ENCODE data around the gene ANKRD13A. TPM values are rescaled to one million over a fixed set of nuclear protein-coding genes. Genes with fewer than 3 reads are reported as not detected.
A peak's percentile ranks its signal among the peaks of the same experiment; 100 is the strongest.
"Not testable (repeated sequence)": the region's sequence is repeated elsewhere in the genome, so short reads cannot be mapped to it uniquely, and the experiment has no call there.

Gene ANKRD13A
- total RNA-seq, 1 donor from 2014 or later: 43.0 TPM

DNA sequence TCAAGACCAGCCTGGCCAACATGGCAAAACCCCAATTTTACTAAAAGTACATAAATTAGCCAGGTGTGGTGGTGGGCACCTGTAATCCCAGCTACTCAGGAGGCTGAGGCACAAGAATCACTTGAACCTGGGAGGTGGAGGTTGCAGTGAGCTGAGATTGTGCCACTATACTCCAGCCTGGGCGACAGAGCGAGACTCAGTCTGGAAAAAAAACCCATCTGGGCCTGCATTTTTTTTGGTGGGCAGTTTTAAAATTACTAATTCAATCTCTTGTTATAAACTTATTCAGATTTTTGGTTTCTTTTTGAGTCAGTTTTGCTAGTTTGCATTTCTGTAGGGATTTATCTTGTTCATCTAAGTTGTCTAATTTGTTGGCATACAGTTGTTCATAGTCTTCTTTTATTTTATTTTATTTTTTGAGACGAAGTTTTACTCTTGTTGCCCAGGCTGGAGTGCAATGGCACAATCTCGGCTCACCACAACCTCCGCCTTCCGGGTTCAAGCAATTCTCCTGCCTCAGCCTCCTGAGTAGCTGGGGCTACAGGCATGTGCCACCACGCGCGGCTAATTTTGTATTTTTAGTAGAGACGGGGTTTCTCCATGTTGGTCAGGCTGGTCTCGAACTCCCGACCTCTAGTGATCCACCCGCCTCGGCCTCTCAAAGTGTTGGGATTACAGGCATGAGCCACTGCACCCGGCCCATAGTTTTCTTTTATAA is 9.6 kb downstream of the ANKRD13A start:
- not testable (repeated sequence) for DNase-seq

DNA sequence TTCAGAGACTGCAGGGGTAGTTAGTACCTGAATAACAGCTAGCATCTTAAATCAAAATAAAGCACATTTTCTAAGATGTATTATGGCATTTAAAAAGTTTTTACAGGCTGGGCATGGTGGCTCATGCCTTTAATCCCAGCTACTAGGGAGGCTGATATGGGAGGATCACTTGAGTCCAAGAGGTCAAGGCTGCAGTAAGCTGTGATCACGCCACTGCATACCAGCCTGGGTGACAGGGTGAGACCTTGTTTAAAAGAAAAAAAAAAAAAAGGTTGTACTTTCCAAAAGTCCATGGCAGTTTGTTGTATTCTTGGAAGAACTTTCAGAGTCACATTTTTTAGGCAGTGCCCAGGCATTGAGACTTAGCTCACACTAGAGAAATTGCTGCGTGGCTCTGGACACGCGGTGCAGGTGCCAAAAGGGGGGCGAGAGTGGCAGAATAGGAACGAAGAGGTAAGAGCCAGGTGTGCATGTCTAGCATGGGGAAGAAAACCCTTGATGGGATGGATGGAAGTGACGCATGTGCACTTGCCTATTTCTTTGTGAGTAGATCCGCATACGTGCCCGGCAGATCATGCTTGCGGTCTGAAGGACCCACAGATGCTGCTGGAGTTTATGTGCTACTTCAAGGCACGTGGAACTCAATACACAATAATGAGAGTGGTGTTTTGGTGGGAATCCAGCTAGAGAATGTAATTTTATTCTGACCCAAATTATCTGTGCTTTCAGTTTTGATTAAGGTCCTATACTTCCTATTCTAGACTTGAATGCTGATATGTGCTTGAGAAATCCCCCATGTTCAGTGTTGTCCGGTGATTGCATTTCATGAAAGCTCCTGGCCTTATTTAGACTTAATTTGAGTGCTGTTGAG is 11.9 kb downstream of the ANKRD13A start:
- DNase-seq: no peak

DNA sequence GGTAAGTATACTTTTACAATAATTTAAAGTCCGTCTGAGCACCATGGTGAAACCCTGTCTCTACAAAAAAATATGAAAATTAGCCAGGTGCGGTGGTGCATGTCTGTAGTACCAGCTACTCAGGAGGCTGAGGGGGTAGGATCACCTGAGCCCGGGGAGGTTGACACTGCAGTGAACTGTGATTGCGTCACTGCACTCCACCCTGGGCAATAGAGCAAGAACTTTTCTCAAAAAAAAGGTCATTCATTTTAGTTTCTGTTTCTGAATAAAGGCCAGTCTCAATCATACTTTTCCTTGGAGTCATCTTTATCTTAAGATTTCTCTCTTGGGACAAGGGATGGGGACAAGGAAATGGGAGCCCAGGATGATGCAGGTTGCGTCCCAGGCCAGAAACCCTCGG is 12.9 kb downstream of the ANKRD13A start:
- DNase-seq: no peak

DNA sequence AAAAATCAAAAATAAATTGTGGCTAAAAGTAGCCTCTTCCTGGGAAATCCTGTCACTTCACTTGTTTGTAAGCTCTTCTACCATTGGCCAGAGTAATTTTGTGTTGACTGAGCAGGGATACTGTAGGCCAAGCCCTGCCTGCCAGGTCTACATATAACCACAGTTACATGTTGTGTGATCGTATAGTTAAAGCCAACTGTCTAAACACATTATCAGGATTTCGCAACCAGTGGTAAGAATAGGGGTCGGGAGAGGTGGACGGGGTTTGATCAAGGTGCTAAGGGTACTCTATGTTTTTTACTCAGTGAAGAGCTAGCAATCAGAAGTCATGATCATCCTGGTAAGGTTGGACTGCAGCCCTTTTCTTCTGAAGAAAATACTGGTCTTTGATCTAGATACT is 13.4 kb downstream of the ANKRD13A start:
- no peak for DNase-seq

DNA sequence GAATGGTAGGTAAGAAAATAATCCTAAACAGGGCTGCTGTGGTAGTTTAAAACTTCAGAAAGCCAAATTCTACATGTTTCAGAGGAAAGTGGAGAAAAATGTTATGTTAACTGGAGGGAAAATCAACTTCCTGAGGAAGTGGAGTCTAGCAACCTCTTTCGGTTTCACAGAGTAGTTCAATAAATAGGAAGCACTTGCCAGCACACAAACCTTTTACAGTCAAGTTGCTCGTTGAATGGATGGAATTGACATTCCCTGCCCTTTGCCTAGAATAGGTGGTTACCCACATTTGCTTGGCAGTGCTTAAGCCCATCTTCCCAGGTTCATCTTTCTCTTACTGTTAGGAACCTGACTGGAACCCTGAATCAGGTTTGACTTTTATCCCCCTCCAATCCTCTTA is 15.9 kb downstream of the ANKRD13A start:
- DNase-seq: no peak

DNA sequence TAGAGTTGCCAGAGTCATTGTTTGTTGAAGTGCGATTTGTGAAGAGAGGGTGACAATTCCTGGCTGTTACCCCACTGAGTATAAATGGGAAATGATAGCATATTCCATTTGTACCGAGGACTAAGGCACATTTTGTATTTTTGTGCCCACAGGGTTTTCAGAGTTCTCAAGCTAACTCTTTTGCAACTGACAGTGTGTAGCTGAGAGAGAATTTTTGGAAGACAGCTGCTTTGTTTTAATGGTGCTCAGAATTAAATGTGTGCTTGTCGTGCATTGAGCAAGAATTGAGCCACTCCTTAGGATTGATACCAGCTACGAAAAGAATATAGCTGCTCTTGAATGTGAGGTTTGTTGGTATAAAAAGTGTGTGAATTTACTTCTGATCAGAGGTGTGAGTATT is 21.7 kb downstream of the ANKRD13A start:
- DNase-seq: no peak

DNA sequence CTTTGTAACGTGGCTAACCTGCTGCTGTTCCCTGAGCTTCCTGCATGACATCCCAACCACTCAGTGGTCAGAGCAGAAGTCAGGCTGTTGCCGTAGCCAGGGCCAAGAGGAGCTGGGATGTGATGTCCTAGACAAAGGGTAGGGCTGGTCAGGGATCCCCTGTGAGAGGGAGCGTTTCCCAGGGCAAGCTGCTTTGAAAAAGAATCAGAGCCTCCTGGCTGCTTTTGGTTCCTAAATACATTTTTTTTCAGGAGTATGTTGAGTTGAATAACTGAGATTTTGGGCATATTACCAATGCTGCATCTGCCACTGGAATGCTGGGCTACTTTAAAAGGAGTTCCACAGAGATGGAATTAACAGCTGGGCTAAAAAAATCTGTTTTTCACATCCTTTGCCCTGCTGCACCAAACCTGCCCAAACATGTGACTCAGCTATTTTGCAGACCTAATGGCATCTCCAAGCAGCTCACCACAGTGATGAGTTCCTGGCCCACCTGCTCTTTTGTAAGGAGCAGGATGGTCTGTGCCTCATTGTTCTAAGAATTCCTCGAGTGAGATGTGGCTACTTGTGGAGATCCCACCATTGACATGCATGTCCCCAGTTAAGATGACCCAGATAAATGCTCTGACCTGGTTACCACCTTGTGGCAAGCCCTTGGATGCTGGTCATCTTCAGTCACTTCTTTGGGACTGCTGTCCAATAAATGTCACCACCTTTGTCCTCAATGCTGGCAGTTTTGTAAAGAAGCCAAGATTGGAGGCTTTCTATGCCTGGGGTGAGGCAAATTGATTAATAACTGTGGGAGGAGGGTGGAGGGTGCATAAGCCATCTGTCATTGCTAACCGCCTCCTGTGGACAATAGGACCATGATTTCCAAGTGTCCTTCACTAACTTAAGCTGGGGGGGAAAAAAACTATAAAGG is 24.1 kb downstream of the ANKRD13A start:
- DNase-seq: no peak

DNA sequence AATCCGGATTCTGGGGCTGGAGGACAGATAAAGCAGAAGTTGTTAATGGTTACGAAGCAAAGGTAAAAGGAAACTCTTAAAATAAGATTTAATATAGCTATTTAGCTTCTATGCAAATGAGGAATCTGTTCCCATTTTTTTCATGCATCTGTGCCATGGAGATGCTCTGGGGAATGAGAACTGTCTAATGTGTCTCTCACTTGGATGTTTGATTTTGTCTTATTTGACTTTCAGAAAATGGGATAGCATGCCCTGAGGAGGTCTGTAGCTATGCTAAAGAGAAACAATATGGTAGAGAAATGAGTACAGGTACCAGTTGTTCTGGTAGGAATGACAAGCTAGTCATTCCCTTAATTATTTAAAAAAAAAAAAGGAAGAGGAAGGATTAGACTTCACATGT is 24.8 kb downstream of the ANKRD13A start:
- no peak for DNase-seq

DNA sequence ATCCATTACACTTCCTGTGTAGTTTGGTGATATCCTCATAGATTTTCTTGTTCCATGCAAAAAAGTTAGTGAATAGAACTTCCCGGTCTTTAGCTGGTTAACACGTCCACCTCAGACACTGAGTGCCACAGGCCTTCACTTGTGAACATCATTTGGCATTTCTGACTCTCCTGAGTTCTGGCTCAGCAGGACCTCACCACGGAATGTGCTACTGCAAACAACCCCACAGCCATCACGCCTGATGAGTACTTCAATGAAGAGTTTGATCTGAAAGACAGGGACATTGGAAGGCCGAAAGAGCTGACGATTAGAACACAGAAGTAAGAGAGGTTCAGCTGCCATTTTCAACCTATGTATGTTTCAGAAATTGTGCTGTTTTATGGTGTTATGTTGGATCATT is 29.1 kb downstream of the ANKRD13A start:
- no peak for DNase-seq

DNA sequence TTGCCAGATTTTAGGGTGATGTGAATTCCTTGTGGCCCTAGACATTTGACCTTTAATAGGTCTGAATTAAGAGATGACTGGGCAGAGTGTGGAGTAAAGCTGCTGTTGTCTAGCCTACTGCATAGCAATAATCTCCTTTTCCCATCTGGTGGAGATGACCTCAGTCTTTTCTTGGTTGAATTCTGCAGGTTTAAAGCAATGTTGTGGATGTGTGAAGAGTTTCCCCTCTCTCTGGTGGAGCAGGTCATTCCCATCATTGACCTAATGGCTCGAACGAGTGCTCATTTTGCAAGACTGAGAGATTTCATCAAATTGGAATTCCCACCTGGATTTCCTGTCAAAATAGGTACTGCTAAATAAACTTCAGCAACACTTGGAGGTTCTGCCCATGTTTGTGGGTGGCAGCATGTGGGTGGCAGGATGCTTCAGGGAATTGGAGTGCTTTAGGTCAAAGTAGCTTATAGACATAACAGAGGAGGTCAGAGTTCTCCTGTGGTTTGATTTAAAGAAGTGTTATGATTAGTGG is 30.1 kb downstream of the ANKRD13A start:
- DNase-seq: no peak

DNA sequence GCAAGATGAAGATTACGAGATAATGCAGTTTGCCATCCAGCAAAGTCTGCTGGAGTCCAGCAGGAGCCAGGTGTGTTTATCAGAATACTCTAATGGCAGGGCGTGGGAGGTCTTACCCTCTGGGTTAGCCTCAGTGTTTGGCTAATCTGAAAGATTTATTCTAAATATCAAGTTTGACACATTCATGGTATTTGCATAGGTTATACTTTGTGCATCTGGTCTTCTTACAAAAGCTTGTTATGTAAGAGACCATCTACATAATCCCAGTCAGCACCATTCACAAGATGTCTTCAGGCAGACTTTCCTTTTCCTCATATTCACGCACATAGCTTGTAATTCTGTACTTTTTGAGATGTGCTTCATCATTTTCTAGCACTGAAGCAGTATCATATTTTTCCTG is 34.7 kb downstream of the ANKRD13A start:
- DNase-seq: no peak

DNA sequence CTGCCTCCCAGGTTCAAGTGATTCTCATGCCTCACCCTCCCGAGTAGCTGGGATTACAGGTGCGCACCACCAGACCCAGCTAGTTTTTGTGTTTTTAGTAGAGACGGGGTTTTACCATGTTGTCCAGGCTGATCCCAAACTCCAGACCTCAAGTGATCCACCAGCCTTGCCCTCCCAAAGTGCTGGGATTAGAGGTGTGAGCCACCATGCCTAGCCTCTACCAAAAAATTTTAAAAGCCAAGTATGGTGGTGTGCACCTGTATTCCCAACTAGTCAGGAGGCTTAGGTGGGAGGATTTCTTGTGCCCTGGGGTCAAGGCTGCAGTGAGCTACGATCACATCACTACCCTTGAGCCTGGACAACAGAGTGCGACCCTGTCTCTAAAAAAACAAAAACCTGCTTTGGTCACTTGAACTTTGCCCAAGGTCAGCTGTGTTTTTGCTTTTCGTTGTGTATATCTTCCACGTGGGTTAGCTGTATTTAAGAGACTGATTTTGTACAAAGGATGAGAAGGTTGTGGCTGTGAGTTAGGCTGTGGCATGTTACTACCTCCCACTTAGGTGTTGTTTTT is 36.4 kb downstream of the ANKRD13A start:
- DNase-seq: no peak

DNA sequence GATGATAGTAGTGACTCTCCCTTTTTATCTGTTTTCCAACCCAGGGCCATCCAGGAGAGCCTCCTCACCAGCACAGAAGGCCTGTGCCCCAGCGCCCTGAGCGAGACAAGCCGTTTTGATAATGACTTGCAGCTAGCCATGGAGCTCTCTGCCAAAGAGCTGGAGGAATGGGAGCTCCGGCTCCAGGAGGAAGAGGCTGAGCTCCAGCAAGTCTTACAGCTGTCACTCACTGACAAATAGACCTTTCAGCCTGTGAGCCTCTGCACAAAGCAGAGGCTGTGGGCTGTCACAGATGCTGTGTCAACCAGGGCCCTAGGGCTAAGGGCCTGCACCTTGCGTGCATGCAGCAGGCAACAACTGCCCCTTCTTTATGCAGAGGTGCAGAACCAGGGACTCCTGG is 38.1 kb downstream of the ANKRD13A start:
- DNase-seq: no peak

DNA sequence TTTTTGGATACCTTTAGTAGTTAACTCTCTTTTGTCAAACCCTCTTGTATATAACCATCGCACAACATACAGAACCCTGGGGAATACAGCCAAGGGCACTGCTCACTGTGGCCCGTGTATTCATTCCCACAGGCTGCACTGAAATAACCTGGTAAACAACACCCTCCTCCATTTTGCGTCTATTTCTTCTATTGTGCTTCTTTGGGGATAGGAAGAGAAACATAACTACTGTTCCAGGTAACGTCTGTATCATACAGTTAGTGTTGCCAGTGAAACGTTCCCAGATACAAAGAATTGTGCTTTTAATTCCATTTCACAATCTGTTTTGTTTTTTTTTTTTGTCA is 39.5 kb downstream of the ANKRD13A start:
- no peak for DNase-seq

DNA sequence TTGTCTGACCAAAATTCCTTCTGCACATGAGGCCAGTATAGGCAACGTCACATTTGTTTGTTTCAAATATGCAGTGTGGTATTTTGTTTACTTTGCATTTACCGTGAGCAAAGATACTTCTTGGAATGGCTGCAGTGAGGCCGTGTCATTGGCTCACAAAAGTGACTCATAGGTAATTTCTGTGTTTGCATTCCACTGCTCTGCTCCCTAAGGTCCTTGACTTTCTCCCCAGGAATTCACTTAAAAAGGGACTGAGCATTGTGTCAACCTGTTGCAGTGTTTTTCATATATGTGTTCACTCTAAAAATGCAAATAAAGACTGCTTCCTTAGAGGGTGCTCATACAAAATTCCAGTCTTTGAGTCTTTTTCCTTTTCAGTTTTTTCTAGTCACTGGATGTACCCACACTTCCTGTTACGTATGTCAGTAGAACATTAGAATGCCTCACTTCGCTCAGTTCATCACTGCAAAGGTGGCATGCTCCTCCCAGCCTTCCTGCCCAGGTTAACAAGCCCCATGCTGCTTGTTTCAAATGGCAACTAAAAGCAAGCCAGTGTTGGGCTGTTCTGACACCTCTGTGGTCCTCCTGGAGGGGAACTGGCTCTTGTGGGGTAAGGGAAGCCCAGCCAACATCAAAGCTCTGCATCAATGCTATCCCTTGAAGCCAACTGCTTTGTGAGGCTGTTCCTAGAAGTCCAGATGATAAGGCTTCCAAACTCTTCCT is 40.0 kb downstream of the ANKRD13A start:
- DNase-seq: no peak

DNA sequence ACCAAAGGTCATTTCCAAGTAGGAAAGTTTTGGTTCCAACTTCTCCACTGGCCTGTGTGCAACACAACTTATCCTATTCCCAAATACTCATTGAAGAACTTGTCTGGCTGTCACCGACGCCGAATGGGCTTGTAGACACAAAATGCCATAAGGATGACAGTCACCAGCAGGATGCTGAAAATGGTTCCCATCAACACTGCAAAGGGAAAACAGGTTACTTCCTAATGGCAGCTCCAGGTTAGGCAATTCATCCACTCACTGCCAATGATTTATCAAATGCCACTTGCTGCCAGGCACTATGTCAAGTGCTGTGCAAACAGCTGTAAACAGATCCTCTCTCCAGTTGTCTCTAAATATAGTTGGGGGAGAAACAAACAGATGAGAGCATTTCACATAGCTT is 43.0 kb downstream of the ANKRD13A start:
- no peak for DNase-seq

DNA sequence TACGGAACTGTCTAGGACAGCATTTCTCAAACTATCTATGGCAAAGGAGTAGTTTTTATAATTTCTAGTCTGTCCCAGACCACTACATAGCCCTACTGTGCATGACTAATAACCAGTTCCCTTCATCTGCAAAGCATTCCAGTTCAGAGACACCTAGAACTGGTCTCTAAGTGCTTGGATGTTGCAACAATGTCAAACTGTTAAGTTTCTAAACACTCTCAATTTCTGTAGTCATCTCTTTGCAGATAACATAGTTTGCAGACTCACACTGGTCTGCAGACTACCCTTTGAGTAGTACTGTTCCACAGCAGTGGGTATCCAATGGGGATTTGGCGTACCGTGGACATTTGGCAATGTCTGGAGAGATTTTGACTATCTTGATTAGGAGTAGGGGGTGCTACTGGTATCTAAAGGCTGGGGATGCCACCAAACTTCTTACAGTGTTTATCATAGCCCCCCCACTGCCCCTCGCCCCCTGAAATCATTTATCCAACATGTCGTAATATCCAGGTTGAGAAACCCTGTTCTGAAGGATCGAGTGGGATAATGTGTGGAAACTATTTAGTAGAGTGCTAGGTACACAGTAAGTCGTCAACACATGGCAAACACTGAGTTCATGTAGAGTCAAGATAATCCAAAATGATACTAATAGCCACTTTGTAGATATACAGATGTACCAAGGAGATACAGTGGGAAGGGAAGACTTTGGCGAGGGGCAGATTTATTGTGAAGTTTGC is 47.4 kb downstream of the ANKRD13A start:
- no peak for DNase-seq

DNA sequence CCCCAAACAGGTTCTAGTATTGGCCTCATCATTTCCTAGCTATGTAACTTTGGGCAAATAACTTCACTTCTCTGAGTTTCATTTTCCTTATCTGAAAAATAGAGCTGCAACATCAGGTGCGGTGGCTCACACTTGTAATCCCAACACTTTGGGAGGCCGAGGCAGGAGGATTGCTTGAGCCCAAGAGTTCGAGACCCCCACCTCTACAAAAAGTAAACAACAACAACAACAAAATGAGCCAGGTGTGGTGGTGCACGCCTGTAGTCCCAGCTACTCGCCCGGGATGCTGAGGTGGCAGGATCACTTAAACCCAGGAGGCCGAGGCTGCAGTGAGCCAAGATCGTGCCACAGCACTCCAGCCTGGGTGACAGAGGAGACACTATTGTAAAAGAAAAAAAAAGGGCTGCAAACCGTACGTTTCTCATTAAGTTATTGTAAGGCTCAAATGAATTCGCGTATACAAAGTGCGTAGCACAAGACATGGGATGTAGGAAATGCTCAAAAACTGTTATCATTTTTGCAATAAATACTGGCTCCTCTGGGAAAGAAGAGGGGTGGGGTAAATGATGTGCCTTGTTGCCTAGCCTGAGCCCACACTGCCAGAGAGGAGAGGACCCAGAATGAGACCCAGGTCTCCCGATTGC is 48.2 kb downstream of the ANKRD13A start:
- no peak for DNase-seq

DNA sequence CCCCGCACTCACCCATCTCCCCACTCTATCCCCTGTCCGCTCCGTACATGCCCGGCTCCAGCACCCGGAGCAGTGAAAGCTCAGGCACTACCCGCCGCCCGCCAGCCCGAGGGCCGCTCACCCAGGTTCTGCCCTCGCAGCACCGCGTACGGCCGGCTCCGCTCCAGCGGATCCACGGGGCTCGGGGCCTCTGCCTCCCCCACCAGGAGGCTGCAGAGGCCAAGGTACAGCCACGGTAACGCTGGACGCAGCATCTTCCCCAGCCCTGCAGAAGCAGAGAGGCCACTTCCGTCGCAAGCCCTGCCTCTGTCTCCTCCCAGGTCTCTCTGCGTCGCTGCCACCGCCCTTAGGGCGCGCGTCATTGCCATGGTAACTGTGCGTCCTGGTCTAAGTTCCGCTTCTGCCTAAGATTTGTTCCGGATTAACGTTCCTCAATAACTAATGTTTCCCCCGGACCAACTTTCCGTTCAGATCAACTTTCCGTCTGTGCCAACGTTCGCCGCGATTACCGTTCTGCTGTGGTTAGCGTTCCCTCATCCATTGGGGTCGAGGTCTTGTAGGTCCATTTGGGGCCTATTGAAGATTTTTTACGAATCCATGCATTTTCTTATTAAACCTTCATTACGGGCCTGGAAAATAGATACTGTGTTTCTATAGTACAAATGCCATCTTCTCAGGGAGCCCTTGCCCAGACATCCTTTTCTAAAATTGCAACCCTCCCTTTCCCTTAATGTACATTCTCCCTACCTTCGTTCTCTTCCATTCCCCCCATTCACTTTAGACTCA is 49.2 kb downstream of the ANKRD13A start, which contains the start of gene C12orf76:
Gene C12orf76 (minus strand): TSS at position 281 of the 786 bp plus-strand sequence. CDS start 27 bp downstream, at position 254.
- peak; percentile 98 for DNase-seq
